DMS53 (cell line): ENCODE results near the gene INTS11.
A peak's percentile ranks its signal among the peaks of the same experiment; 100 is the strongest.

Source experiments
- DNase-seq: peaks from one replicate; lab custom pipeline; 2025; lab: John Stamatoyannopoulos, UW

Gene INTS11

DNA sequence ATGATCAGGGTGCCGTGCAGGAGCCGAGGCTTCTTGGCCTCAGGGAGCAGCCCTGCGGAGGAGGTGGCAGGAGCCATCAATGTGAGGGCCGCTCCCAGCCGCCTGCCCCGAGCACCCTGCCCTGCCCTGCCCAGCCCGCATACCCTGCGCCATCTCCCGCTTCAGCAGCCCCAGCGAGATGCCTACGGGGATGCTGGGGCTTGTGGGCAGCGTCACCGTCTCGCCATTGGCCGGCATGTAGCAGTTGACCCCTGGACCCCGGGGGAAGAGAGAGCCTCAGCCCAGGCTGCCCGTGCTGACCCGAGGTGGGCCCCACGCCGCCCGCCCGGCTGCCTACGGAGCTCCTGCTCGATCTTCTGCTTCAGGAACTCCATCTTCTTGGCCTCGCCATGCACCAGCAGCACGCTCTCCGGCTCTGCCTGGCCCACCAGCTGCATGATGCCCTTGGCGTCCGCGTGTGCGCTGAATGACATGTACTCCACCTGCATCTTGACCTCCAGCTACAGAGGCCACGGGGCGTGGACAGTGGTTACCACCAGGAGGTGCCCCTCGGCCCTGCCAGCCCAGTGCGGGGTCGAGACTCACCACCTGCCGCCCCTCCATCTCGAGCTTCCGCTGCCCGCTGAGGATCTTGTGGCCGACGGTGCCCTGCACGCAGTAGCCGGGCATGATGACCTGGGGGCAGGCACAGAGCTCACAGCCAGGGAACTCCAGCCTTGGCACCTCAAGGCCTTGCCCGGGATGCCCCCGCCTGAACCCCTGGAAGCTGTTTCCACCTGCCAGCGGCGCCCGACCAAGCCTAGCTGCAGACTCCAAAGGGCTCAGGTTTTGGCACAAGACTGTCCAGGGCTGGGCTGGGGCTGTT, 11.8 kb downstream of the INTS11 start:
- no peak for DNase-seq

GRCh38 chr1:1311107-1312104, 13.1 kb downstream of the INTS11 start:
- DNase-seq = peak; percentile 45

- peak; percentile 36 for DNase-seq
Measured at GRCh38 chr1:1310476-1311053, 13.9 kb downstream of the INTS11 start.

- DNase-seq = peak; percentile 47
Measured at GRCh38 chr1:1310109-1310385, 14.4 kb downstream of the INTS11 start.

- peak; percentile 86 for DNase-seq
Measured at GRCh38 chr1:1309251-1310108, 15.0 kb downstream of the INTS11 start.

DNA sequence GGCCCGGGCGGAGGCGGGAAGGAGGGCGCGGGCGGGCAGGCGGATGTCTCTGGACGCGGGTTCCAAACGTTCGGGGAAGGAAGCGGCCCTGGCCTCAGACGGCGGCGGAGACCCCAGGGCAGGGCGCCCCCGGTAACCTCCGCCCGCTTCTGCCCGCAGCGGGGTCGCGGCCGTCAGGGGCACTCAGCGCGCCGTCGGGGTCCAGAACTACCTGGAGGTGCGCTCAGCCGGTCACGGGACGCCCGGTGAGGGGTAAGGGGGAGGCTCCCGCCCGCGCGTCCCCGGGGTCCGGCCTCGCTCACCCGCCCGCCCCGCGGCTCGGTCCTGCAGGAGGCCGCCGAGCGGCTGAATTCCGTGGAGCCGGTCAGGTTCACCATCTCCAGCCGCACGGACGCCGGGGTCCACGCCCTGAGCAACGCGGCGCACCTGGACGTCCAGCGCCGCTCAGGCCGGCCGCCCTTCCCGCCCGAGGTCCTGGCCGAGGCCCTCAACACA, 15.7 kb downstream of the INTS11 start:
- no peak for DNase-seq

DNA sequence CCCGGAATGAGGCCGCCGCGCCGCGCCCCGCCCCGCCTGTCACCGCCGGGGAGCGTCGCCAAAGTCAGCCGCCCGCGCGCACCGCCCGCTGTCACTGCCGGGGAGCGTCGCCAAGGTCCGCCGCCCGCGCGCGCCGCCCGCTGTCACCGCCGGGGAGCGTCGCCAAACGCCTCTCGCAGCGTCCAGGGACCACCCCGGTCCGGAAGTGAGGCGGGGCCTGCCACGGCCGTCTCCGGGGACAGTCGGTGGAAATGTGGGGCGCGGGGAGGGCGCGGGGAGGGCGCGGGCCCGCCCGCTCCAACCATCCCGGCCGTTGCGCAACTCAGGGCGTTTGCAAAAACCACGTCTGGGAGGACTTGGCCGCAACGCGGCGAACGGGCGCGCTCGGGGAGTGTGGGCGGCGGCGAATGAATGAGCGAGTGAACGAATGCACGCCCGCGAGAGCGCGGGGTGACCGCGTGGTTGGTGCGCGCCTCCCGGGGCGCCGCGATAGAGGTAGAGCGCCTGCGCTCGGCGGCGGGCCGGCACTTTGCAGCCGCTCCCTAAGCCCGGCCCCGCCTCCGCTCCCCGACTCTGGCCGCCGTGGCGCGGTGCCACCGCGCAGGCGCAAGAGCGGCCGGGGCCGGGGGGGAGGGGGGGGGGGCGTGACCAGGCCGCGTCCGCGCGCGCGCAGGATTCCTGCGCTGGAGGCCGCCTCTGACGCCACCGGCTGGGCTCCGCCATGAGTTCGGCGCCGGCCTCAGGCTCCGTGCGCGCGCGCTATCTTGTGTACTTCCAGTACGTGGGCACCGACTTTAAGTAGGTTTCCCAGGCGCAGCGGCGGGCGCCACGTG, 16.3 kb downstream of the INTS11 start, which contains the start of the genes ACAP3 and PUSL1:
TSS of gene ACAP3 (minus strand) at position 8 of the 833 bp plus-strand sequence. CDS start 115 bp downstream, outside the sequence.
TSS of gene PUSL1 (plus strand) at position 675 of the 833 bp plus-strand sequence. CDS start at position 722, 47 bp downstream.
- peak; percentile 100 for DNase-seq

- DNase-seq = peak; percentile 82
Measured at GRCh38 chr1:1307261-1307922, 17.1 kb downstream of the INTS11 start.

DNA sequence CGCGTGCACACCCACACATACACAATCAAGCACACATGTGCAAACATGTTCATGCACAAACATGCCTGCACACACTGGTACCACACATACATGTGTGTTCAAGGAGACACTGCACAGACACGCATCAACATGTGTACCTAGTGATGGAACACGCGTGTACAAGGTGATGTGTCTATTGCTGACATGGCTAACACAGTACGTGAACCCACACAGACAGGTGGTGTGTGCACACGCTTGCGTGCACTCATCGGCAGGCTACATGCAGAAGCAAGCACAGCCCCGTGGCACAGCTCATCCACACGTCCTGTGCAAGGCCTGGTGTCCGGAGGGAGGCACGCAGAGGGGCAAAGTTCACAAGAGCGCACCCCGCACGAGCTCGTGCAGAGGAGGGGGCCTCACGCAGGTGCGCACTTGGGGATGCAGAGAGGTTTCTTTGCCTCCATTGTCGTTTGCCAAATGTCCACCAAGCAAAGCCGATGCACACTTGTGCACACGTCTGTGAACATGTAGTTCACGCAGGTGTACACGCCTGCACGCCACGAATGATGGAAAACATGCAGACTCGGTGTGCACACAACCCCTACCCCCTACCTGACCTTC, 17.7 kb downstream of the INTS11 start:
- DNase-seq = peak; percentile 58

GRCh38 chr1:1306070-1306660, 18.3 kb downstream of the INTS11 start:
- peak; percentile 40 for DNase-seq

GRCh38 chr1:1305300-1306069, 19.0 kb downstream of the INTS11 start:
- peak; percentile 42 for DNase-seq

- DNase-seq = peak; percentile 95
Measured at GRCh38 chr1:1304331-1305299, 19.8 kb downstream of the INTS11 start.

DNA sequence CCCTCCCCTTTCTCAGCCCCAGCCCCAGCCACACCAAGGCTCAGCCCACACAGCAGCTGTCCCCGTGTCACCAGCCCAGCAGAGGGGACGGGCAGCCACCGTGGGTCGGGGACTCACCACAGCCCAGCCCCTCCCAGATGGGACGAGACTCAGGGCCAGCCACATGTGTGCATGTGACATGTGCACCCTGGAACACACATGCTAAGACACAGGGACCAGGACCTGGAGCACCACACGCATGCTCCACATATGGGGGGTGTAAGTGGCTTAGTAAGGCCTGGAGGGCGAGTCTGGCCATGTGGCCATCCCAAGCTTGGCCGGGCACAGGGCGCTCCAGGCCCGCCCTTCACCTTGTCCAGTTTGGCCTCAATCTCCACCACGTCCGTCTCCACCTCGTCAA, 20.7 kb downstream of the INTS11 start:
- DNase-seq = no peak

GRCh38 chr1:1302951-1303509, 21.4 kb downstream of the INTS11 start:
- DNase-seq = peak; percentile 35

DNA sequence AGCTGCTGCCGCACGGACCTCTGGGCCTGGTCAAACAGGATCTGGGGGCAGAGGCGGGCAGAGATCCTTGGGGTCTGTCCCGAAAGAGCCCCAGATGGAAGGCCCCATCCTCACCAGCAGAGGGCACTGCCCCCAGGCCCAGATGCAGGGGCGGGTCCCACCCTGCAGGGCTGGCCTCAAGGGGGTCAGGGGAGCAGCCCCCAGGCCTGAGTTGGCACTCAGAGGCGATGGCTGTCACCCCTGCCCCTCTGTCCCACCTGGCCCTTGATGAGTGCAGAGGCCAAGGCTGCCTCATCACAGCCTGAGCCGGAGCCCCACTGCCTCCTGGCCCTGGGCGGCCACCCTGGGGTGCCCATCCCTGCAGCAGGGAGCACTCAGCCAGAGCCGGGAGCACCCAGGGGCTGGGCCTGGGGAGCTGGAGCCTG, 22.4 kb downstream of the INTS11 start:
- DNase-seq = no peak

- DNase-seq = no peak
Measured at GRCh38 chr1:1300352-1300739, 24.1 kb downstream of the INTS11 start.
